ENCODE data around the gene ACAP1.
"Not testable (repeated sequence)": the region's sequence is repeated elsewhere in the genome, so short reads cannot be mapped to it uniquely, and the experiment has no call there.

Gene ACAP1

DNA sequence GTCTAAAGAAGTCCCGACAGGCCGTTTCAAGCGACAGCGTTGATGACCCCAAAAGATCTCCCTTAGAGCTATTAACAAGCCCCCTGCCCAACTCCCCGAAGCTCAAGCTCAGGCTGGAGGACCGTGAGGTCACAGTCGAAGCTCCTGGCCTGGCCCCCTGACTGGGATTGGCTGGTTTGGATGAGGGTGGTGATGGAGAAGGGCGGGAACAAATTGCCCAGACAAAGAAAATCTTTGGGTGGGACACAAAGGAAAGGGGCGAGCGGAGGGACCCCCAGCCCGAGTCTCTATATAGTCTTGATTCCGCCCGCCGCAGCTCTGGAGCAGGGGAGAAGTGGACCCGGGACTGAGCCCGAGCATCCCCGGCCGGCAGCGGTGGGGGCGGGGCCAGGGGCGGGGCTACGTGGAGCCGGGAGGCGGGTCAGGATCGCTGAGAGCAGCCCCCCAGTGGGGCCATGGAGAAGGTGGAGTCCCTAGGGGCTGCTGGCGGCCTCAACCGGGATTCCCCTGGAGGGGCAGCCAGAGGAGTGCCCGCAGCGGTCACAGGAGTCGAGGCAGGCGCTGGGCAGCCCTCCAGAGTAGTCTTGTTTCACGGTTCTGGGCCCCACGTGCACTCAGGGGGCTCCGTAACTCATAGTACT, 6.2 kb upstream of the ACAP1 start:
- peak; percentile 77 for DNase-seq (ENCODE audit: low spot score)

DNA sequence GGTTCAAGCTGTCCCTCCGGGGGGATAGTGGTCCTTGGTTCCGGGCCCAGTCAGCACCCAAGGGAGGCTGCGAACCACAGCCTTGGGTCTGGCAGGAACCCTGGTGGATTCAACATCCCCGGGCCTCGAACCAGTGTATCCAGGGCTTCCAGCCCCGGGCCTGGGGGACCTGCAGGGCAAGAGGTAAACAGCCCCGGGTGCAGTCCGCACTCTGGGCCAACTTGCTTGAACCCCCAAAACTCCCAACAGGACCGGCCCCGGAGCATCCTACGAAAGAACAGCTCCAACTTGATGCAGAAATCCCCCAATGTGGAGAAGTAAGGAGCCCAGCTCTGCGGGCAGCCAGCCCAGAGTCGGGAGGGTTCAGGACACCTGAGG, 5.7 kb upstream of the ACAP1 start:
- no peak for DNase-seq (ENCODE audit: low spot score)

DNA sequence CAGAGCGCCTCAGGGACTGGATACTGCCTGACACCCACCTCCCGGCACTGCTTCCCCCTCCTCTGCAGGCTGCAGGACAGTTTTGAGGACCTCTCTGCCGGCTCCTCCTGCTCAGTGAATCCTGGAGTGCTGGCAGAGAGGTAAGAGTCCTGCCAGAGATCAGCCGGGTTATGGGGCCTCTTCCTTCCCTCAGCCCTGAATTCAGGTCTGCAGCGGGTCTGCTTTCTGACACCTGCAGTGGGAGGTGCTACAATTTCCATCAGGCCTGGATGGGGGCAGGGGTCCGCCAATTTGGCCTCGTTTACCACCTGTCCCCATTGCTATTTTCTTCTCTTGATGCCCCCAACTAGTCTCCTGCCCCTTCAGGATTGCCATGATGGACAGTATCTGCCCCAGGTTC, 4.2 kb upstream of the ACAP1 start:
- DNase-seq (ENCODE audit: low spot score), result no peak

GRCh38 chr17:7332600-7333069, 3.7 kb upstream of the ACAP1 start:
- DNase-seq (ENCODE audit: low spot score), result not testable (repeated sequence)

- no peak for DNase-seq (ENCODE audit: low spot score)
Measured at GRCh38 chr17:7334938-7335538, 1.3 kb upstream of the ACAP1 start.

GRCh38 chr17:7335765-7336164, 564 bp upstream of the ACAP1 start:
- not testable (repeated sequence) for DNase-seq (ENCODE audit: low spot score)

- not testable (repeated sequence) for DNase-seq (ENCODE audit: low spot score)
Measured at GRCh38 chr17:7337600-7337999, 1.3 kb downstream of the ACAP1 start.

DNA sequence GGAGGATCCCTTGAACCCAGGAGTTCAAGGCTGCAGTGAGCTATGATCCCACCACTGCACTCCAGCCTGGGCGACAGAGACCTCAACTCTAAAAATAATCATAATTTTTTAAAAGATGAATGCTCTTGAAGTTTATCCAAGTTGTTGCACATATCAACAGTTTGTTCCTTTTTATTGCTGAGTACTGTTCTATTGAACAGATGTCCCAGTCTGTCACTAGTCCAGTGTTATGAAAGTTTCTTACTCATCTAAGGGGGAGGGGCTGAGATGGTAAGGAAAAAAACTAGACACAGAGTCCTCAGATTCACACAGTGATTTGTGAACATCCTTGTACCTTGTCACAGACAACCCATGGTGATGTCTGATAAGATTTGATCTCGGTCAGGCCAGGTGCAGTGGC, 3.9 kb downstream of the ACAP1 start:
- no peak for DNase-seq (ENCODE audit: low spot score)

- DNase-seq (ENCODE audit: low spot score), result no peak
Measured at GRCh38 chr17:7341842-7342241, 5.5 kb downstream of the ACAP1 start.

DNA sequence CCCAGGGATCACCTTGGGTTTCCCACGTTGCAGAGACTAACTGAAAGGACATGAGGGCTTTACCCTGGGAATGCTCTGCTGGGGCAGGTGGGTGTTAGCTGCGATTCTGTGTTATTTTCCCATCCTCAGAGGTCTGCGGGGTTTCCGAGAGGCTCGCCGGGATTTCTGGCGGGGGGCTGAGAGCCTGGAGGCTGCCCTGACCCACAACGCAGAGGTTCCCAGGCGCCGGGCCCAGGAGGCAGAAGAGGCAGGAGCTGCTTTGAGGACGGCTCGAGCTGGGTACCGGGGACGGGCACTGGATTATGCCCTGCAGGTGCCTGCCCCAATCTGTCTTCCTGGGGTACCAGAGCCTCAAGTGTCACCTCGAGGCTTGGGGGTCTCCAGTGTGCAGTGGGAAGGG, 6.9 kb downstream of the ACAP1 start:
- DNase-seq (ENCODE audit: low spot score), result no peak

DNA sequence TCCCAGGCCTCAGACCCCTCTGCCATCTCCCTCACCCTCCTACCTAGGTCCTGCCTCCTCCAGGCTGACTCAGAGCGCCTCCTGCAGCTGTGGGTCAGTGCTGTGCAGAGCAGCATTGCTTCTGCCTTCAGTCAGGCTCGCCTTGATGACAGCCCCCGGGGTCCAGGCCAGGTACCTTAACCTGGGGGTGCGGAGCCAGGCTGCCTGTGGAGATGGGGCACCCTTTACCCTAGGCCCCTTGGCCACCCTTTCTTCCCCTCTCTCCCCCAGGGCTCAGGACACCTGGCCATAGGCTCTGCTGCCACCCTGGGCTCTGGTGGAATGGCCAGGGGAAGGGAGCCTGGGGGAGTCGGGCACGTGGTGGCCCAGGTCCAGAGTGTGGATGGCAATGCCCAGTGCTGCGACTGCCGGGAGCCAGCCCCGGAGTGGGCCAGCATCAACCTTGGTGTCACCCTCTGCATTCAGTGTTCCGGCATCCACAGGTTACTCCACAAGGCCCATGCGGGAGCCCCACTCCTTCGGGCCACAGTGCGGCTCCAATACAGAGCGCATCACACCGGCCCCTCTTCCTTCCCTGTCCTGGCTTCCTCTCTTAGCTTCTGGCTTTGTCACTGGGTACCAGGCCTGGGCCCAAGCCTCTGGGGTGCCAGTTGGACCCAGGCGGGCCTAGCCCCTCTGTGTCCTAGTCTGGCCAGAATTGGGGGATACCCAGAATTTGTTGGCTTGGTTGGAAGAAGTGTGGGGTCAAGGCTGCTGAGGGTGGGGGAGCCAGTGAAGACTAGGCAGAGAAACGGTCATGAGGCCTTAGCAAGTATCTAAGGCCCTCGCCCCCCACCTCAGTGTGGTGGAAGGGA, 10.7 kb downstream of the ACAP1 start:
- DNase-seq (ENCODE audit: low spot score), result no peak

DNA sequence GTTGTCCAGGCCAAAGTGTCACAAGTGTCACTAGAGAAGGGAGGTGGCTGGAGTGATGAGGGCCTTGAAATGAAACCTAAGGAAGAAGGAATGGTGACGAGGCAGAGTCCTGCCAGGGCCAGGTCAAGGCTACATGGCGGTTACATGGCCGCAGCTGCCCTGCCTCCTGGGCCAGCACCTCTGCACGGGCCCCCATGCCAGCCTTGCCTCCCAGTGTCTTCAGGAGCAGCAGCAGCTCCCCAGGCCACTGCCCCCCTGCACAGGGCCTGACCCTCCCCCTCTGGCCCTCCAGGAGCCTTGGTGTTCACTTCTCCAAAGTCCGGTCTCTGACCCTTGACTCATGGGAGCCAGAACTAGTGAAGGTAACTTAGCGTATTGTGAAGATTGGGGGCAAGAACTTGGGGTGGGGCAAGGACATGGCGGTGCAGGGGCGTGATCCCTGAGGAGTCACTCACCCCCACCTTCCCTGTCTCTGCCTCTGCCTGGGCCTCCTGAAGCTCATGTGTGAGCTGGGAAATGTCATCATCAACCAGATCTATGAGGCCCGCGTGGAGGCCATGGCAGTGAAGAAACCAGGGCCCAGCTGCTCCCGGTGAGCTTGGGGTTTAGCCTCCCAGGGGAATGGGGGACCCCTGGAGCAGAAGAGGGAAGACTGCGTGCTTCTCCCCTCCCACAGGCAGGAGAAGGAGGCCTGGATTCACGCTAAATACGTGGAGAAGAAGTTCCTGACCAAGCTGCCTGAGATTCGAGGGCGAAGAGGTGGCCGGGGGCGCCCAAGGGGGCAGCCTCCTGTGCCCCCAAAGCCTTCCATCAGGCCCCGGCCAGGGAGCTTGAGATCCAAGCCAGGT, 11.5 kb downstream of the ACAP1 start:
- no peak for DNase-seq (ENCODE audit: low spot score)

GRCh38 chr17:7348478-7349242, 12.3 kb downstream of the ACAP1 start:
- no peak for DNase-seq (ENCODE audit: low spot score)

DNA sequence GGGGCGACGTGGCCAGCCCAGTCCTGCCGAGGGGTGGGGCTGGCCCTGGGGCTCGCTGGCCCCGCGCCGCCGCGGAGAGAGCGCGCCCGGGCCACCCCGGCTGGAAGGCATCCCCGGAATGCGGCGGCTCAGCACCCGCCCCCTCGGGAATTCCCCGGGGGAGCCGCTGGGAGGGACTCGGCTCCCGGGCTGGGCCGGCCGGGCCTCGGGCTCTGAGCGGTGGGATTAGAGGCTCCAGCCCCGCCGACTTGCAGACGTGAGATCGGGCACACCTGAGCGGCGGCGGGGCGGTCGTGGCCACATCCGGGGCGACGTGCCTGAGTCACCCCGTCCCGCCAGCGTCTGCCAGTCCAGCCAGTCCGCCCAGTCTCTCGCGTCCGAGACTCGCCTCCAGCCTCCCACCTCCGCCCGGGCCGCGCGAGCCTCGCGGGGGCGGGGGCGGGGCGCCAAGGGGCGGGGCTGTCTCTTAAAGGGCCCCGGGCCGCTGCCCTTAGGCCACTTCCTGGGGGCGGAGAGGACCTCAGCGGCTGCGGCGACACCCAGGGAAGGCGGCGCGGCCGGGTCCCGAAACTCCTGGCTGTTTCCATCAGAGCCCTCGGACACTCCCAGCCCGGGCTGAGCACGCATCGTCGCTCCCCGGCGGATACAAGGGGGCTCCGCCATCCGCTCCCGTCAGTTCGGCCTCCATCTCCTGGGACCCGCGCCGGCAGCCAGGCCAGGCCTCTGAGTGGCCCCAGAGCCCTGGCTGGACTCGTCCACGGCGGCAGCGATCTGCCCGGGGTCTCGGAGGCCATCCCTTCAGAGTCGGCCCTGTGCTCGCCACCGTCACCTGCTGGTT, 15.6 kb downstream of the ACAP1 start, which contains the start of gene KCTD11:
TSS of gene KCTD11 (plus strand) at position 498 of the 838 bp plus-strand sequence.
- peak; percentile 75 for DNase-seq (ENCODE audit: low spot score)

GRCh38 chr17:7352503-7352889, 16.2 kb downstream of the ACAP1 start:
- DNase-seq (ENCODE audit: low spot score), result no peak

GRCh38 chr17:7352910-7353635, 16.7 kb downstream of the ACAP1 start:
- no peak for DNase-seq (ENCODE audit: low spot score)

DNA sequence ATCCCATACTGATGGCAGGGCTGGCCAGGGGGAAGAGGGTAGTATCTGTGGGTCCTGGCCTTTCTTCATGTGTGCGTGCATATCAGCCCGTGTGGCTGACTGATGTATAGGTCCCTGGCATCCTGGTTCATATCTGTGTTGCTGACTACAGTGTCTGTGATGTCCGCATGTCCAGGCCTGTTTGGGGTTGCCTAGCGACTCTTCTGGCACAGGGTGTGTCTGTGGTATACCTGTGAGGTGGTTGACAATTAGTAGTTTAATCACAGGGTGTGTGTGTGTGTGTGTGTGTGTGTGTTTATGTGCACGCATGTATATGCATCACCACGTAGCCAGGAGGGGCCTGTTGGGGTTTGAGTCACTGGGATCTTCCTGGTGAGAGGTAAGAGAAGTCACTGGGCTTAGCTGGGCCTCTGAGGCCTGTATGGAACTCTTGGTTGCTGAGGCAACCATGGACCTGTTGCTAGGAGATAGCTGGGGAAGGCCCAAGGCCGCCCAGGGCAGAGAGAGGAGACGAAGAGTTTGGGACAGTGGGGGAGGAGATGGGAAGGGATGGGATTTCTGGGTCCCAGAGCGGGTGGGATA, 18.0 kb downstream of the ACAP1 start:
- no peak for DNase-seq (ENCODE audit: low spot score)

DNA sequence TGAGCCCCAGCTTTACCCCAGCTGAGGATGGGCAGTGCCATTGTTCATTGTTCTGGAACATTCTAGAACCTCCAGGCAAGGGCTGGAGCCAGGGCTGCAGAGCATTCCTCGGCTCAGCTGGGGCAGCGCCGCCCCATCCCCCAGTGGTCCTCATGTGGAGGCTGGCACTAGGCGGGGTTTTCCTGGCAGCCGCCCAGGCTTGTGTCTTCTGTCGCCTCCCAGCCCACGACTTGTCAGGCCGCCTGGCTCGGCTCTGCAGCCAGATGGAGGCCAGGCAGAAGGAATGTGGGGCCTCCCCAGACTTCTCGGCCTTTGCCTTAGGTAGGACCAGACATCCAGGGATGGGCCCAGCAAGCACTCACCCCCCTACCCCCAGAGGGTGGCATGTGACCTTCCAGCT, 18.7 kb downstream of the ACAP1 start, which contains the start of gene TMEM95:
TSS of gene TMEM95 (plus strand) at position 104 of the 400 bp plus-strand sequence. CDS start at position 153, 49 bp downstream.
- DNase-seq (ENCODE audit: low spot score), result no peak

DNA sequence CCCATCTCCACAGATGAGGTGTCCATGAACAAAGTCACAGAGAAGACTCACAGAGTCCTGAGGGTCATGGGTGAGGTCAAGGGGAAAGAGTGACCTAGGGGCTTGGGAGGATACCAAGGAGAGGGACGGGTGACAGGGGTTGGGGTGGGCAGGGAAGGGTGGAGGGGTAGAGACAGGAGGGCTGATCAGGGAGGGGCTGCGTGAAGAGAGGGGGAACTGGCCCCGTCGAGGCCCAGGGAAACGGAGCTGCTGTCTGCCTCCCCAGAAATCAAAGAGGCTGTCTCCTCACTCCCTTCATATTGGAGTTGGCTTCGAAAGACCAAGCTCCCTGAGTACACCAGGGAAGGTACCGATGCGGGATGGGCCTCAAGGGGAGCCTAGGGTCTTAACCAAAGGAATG, 19.2 kb downstream of the ACAP1 start:
- DNase-seq (ENCODE audit: low spot score), result no peak
